AG04450 (cell line): ENCODE results near the gene B3GAT3. TPM values are rescaled to one million over a fixed set of nuclear protein-coding genes. Genes with fewer than 3 reads are reported as not detected.
A peak's percentile ranks its signal among the peaks of the same experiment; 100 is the strongest.

ENCODE experiments used
- CTCF ChIA-PET: fragments of 300-600, 350-600 bp; formaldehyde crosslinking; extraction: SDS; loops from one replicate; lab custom pipeline; 2022; ENCODE audit warnings: antibody characterized with exemption, inconsistent platforms; lab: Charles Lee
- POLR2A ChIA-PET: fragments of 350-600 bp; formaldehyde crosslinking; extraction: SDS; loops from one replicate; lab custom pipeline; 2021; ENCODE audit warnings: antibody characterized with exemption, inconsistent platforms; lab: Yijun Ruan, JAX
- DNase-seq: peaks from one replicate; pipeline ENCODE4 v3.0.0-alpha.2; 2011; ENCODE audit warnings: low read depth, low spot score
- H3K27ac ChIP-seq: one replicate; pipeline ENCODE4 v1.5.1; 2012; ENCODE audit warnings: low read depth, low read length, control low read depth
- H3K27me3 ChIP-seq: one replicate; pipeline ENCODE4 v1.6.0; 2012; ENCODE audit warnings: low read length; ENCODE audit not compliant: control insufficient read depth, insufficient read depth
- H3K4me3 ChIP-seq: 2 replicates; pipeline ENCODE4 v1.5.1; 2011; ENCODE audit warnings: mild to moderate bottlenecking, low read depth, low read length, control low read depth
- H3K9me3 ChIP-seq: 2 replicates; pipeline ENCODE4 v1.5.1; 2012; ENCODE audit warnings: low read length; ENCODE audit not compliant: control insufficient read depth, insufficient read depth
- polyA plus RNA-seq: library from polyadenylated mRNA; depleted of rRNA; stranded (reverse); fragments of >200 nt; gene quantifications from 2 replicates; pipeline ENCODE4 v1.2.3, GENCODE V29; 2011
- TF ChIP-seq, protein P1 (sequence below): IDR thresholded peaks from 2 replicates; pipeline ENCODE4 v1.5.1; 2011; ENCODE audit warnings: low read depth, low read length, control low read depth, inconsistent platforms

B3GAT3 gene
- polyA plus RNA-seq, 1 experiment: 14.5 TPM

DNA sequence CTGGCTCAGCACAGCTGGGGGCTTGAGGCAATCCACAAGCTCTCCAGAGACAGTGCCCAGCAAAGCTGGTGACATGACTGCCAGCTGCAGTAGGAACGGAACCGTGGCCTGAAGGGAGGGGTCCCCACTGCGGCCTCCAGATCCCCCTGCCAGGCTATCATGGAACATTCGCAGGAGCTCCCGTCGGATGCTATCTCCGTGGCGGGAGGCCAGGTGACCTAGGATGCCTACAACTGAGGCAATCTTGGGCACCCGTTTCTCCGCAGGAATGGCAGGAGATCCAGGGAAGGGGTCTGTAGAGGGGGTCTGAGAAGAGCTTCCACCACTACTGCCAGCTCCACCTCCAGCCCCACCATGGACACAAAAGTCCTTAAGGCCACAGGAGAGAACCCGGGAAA lies 27.2 kb upstream of the B3GAT3 start:
- no peak overlapping the region for H3K27ac ChIP-seq
- CTCF ChIA-PET: interaction anchor here (0.6 kb wide), 1 partner anchor 342 kb away, joined by 3 read pairs; no protein-coding TSS in a partner anchor
- peaks cover 6% of the 10 kb centered on the region; the same call in 1 of the 2 replicates for H3K9me3 ChIP-seq
- POLR2A ChIA-PET: interaction anchor here (0.5 to 10.2 kb wide), 3 partner anchors 17 to 120 kb away, joined by 3 to 150 read pairs (median 5); partner anchors contain the start of genes C11orf98, CSKMT and TUT1
- TF ChIP-seq, protein P1, sequence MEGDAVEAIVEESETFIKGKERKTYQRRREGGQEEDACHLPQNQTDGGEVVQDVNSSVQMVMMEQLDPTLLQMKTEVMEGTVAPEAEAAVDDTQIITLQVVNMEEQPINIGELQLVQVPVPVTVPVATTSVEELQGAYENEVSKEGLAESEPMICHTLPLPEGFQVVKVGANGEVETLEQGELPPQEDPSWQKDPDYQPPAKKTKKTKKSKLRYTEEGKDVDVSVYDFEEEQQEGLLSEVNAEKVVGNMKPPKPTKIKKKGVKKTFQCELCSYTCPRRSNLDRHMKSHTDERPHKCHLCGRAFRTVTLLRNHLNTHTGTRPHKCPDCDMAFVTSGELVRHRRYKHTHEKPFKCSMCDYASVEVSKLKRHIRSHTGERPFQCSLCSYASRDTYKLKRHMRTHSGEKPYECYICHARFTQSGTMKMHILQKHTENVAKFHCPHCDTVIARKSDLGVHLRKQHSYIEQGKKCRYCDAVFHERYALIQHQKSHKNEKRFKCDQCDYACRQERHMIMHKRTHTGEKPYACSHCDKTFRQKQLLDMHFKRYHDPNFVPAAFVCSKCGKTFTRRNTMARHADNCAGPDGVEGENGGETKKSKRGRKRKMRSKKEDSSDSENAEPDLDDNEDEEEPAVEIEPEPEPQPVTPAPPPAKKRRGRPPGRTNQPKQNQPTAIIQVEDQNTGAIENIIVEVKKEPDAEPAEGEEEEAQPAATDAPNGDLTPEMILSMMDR: no peak
- DNase-seq: no peak
- H3K27me3 ChIP-seq: no peaks in the 10 kb centered on the region
- H3K4me3 ChIP-seq: no peak overlapping the region

DNA sequence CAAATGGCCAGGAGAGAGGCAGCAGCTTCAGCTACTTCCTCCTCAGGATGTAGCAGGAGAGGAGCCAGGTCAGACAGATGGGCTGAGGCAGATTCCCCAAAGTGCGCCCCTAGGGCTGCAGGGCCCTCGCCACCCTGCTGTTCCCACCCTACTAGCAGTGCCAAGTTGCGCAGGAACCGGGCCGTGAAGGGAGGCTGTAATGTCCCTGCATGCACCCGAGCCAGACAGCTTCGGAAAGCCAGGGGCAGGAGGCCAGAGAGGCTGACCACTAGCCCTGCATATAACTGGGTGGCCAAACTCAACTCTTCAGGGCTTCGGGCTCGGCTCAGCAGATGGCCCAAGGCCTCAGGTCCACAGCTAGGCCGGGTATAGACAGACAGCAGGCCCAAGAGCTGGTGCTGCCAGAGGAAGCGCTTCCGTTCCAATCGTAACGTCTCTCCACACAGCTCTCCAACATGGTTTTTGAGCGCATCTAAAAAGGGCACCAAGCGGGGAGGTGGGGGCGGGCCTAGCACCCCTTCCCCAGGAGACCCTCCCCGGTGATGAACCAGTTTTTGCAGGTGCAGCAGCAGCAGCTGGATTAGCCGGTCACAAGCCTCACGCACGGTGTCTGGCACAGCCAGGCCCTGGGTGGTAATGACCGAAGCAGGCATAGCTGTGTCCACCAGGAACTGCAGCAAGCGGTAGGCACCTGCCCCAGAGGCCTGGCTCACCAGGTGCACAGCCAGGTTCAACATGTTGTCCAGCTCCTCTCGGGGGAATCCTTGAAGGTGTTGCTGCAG lies 26.6 kb upstream of the B3GAT3 start:
- CTCF ChIA-PET: no interaction called here
- POLR2A ChIA-PET: interaction anchor here (0.5 to 10.2 kb wide), 3 partner anchors 17 to 121 kb away, joined by 3 to 150 read pairs (median 5); partner anchors contain the start of genes C11orf98, CSKMT and TUT1
- no peak for DNase-seq

DNA sequence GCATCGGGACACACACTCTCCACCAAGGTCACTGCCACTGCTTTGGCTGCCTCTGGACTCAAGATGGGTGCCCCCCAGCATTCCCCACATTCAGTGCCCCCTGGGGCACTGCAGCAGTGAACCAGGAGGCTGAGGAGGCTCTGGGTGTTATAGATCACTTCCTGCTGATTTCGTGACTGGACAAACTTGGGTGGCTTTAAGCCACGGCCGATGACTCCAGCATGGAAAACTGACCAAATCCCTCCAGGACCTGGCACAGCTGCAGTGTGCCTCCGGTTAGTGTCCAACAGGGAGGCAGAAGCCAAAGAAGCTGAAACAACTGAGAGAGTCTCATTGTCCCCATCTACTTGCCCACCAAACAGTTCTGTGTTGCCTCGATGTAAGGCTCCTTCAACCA lies 25.8 kb upstream of the B3GAT3 start:
- CTCF ChIA-PET: no interaction called here
- POLR2A ChIA-PET: interaction anchor here (10.2 kb wide), 1 partner anchor 18 kb away, joined by 150 read pairs; the partner anchor contains the start of genes C11orf98 and CSKMT
- no peak overlapping the region for H3K4me3 ChIP-seq
- no peaks in the 10 kb centered on the region for H3K27me3 ChIP-seq
- TF ChIP-seq, protein P1: no peak
- DNase-seq: no peak
- H3K27ac ChIP-seq: no peak overlapping the region
- H3K9me3 ChIP-seq: peaks cover 6% of the 10 kb centered on the region; the same call in 1 of the 2 replicates

More for the DNA sequence above, 26.6 kb upstream of the B3GAT3 start:
- no peak overlapping the region for H3K27ac ChIP-seq
- TF ChIP-seq, protein P1: no peak
- no peaks in the 10 kb centered on the region for H3K27me3 ChIP-seq
- no peak overlapping the region for H3K4me3 ChIP-seq
- peaks cover 6% of the 10 kb centered on the region; the same call in 1 of the 2 replicates for H3K9me3 ChIP-seq

DNA sequence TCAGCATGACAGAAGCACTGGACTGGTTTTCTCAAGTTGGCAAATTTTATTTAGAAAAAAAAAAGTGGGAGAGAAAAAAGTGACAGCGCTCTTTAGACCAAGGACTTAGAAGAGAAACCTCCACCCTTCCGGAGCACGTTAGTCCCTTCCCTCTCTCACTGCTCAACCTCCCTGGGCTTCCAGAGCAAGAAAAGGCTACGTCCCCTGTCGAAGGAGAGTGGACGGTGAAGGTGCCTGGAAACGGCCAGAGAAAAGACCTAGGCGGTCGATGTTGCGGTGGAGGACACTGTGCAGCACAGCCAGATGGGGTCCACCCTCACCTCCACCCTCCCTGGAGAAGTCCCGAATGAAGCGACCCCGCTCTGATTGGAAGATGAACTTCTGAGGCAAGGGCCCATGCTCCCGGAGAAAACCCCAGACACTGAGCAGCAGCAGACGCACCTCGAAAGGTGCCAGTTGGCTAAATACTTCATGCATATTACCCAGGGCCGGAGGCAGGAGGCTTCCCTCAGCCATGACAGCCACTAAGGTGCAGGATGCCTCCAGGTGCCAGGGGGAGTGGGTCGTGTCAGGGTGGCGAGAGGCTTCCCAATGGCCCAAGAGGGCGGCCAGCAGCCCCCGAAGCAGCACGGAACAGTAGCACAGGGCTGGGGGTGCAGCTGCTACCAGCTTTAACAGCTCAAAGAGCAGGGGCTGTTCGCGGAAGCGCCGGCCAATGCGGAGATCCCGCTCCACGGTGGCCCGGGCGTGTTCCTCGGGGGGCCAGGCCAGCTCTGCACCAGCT lies 25.2 kb upstream of the B3GAT3 start:
- peak overlapping the region; percentile 15; the same call in 1 of the 2 replicates for H3K4me3 ChIP-seq
- H3K27ac ChIP-seq: peak overlapping the region; percentile 47
- H3K27me3 ChIP-seq: no peaks in the 10 kb centered on the region
- POLR2A ChIA-PET: interaction anchor here (0.6 to 10.2 kb wide), 12 partner anchors 17 to 227 kb away, joined by 3 to 150 read pairs (median 4); partner anchors contain the start of genes B3GAT3, C11orf98, CSKMT and MTA2
- H3K9me3 ChIP-seq: peaks cover 6% of the 10 kb centered on the region; the same call in 1 of the 2 replicates
- TF ChIP-seq, protein P1: no peak
- CTCF ChIA-PET: interaction anchor here (0.7 to 1.6 kb wide), 2 partner anchors 18 to 148 kb away, joined by 3 to 9 read pairs; partner anchors contain the start of genes C11orf98 and CSKMT
- no peak for DNase-seq
